Liver (tissue), 9 donors: ENCODE measurements around the gene ZBTB7B. TPM values are rescaled to one million over a fixed set of nuclear protein-coding genes. Genes with fewer than 3 reads are reported as not detected.
A peak's percentile ranks its signal among the peaks of the same experiment; 100 is the strongest.

Source experiments
- DNase-seq: peaks from one replicate; pipeline ENCODE4 v3.0.0-alpha.2; 2017; ENCODE audit warnings: low spot score
- H3K27ac ChIP-seq, 2 donors: one replicate each; pipeline ENCODE4 v1.7.0; 2013; ENCODE audit warnings: inconsistent platforms in 2 of 2, low read length in 2 of 2, control low read depth in 1 of 2, low read depth in 1 of 2, mild to moderate bottlenecking in 1 of 2
- H3K27me3 ChIP-seq, 4 donors: one replicate each; pipeline versions ENCODE4 v1.6.1 to v1.7.0; 2013; ENCODE audit warnings: low read length in 3 of 4, inconsistent platforms in 1 of 4, mild to moderate bottlenecking in 1 of 4, moderate library complexity in 1 of 4; ENCODE audit not compliant: control insufficient read depth in 4 of 4, insufficient read depth in 4 of 4
- H3K36me3 ChIP-seq, 4 donors: one replicate each; pipeline versions ENCODE4 v1.6.1 to v1.7.0; 2013; ENCODE audit warnings: low read length in 3 of 4, mild to moderate bottlenecking in 3 of 4, low read depth in 1 of 4, moderate library complexity in 1 of 4; ENCODE audit not compliant: control insufficient read depth in 4 of 4, insufficient read depth in 3 of 4
- H3K4me1 ChIP-seq, 4 donors: one replicate each; pipeline versions ENCODE4 v1.6.1 to v1.7.0; 2013; ENCODE audit warnings: low read length in 3 of 4, mild to moderate bottlenecking in 3 of 4, moderate library complexity in 1 of 4; ENCODE audit not compliant: control insufficient read depth in 4 of 4, insufficient read depth in 4 of 4
- H3K4me3 ChIP-seq, 3 donors: one replicate each; pipeline versions ENCODE4 v1.6.1 to v1.7.0; 2013; ENCODE audit warnings: low read length in 3 of 3, control low read depth in 1 of 3, low read depth in 1 of 3, mild to moderate bottlenecking in 1 of 3
- H3K9ac ChIP-seq, 2 donors: one replicate each; pipeline ENCODE4 v1.7.0; 2013; ENCODE audit warnings: low read length in 2 of 2, mild to moderate bottlenecking in 2 of 2, moderate library complexity in 2 of 2, control low read depth in 1 of 2, low read depth in 1 of 2
- H3K9me3 ChIP-seq, 4 donors: one replicate each; pipeline versions ENCODE4 v1.6.1 to v1.7.0; 2013; ENCODE audit warnings: low read length in 3 of 4; ENCODE audit not compliant: control insufficient read depth in 4 of 4
- CTCF ChIP-seq: fragments of 150-350 bp; IDR thresholded peaks from 2 replicates; pipeline ENCODE4 v1.5.1; 2017; ENCODE audit warnings: improper control_type of control experiment, low read depth, low read length; ENCODE audit not compliant: missing input control
- EGR1 ChIP-seq, 2 donors: IDR thresholded peaks; 2 replicates each; pipeline ENCODE4 v1.6.1; 2016 to 2018; ENCODE audit warnings: antibody characterized with exemption in 2 of 2, low read depth in 2 of 2
- FOXA1 ChIP-seq: IDR thresholded peaks from 2 replicates; pipeline ENCODE4 v1.6.1; 2016; ENCODE audit warnings: antibody characterized with exemption
- FOXA2 ChIP-seq: IDR thresholded peaks from 2 replicates; pipeline ENCODE4 v1.6.1; 2016; ENCODE audit warnings: antibody characterized with exemption
- GABPA ChIP-seq, 2 donors: IDR thresholded peaks in 1 of 2; conservative IDR thresholded peaks in 1 of 2; 2 replicates each; pipeline ENCODE4 v1.6.1; 2016; ENCODE audit warnings: antibody characterized with exemption in 2 of 2, mild to moderate bottlenecking in 1 of 2, moderate library complexity in 1 of 2
- HNF4A ChIP-seq, 2 donors: conservative IDR thresholded peaks; 2 replicates each; pipeline ENCODE4 v1.6.1; 2016; ENCODE audit warnings: antibody characterized with exemption in 2 of 2, mild to moderate bottlenecking in 2 of 2
- HNF4G ChIP-seq: IDR thresholded peaks from 2 replicates; pipeline ENCODE4 v1.6.1; 2016; ENCODE audit warnings: antibody characterized with exemption
- JUND ChIP-seq, 2 donors: IDR thresholded peaks; 2 replicates each; pipeline ENCODE4 v1.6.1; 2016; ENCODE audit warnings: antibody characterized with exemption in 2 of 2
- MAX ChIP-seq: IDR thresholded peaks from 2 replicates; pipeline ENCODE4 v1.6.1; 2016; ENCODE audit warnings: antibody characterized with exemption
- NR2F2 ChIP-seq: IDR thresholded peaks from 2 replicates; pipeline ENCODE4 v1.6.1; 2016; ENCODE audit warnings: antibody characterized with exemption
- RAD21 ChIP-seq, 2 donors: IDR thresholded peaks; 2 replicates each; pipeline ENCODE4 v1.6.1; 2016; ENCODE audit warnings: antibody characterized with exemption in 2 of 2, mild to moderate bottlenecking in 2 of 2
- RXRA ChIP-seq, 2 donors: IDR thresholded peaks; 2 replicates each; pipeline ENCODE4 v1.6.1; 2017 to 2018; ENCODE audit warnings: antibody characterized with exemption in 2 of 2, mild to moderate bottlenecking in 1 of 2
- TAF1 ChIP-seq: conservative IDR thresholded peaks from 2 replicates; pipeline ENCODE4 v1.6.1; 2016; ENCODE audit warnings: antibody characterized with exemption, mild to moderate bottlenecking
- YY1 ChIP-seq: IDR thresholded peaks from 2 replicates; pipeline ENCODE4 v1.6.1; 2016; ENCODE audit warnings: antibody characterized with exemption, mild to moderate bottlenecking
- WGBS: extraction: QIAGEN DNeasy Blood & Tissue Kit; methylation state at CpG from one replicate; pipeline ENCODE4 v1.1.7; 2013; 5-methylcytosine and 5-hydroxymethylcytosine counted together
- polyA plus RNA-seq, 2 donors: library from polyadenylated mRNA; stranded (reverse) in 1 of 2; unstranded in 1 of 2; fragments of 200-250 nt in 1 of 2; fragments of >200 nt in 1 of 2; fragmentation: Nextera tagmentation in 1 of 2; extraction: Ambion mirVana in 1 of 2; gene quantifications; one replicate each; pipeline versions ENCODE4 v1.2.1 to v1.2.3, GENCODE V29; 2013 to 2015
- total RNA-seq, 2 donors: library from RNA; depleted of rRNA; stranded (reverse); fragments of >200 nt; gene quantifications; one replicate each; pipeline ENCODE4 v1.2.3, GENCODE V29; 2014
- TF ChIP-seq, protein P1 (sequence below): IDR thresholded peaks from 2 replicates; pipeline ENCODE4 v1.6.1; 2016; ENCODE audit warnings: antibody characterized with exemption
- TF ChIP-seq, protein P2 (sequence below): IDR thresholded peaks from 2 replicates; pipeline ENCODE4 v1.6.1; 2016; ENCODE audit warnings: antibody characterized with exemption
- donor health status: healthy.
- donor health status: healthy.
- donor health status: healthy.
- donor health status: healthy.
- donor health status: healthy.

ZBTB7B gene
- total and polyA plus RNA-seq, 4 donors: 7.0 to 50.2 (median 21.1) TPM

- no peak for TF ChIP-seq HNF4G
- TF ChIP-seq YY1: no peak
- no peak for TF ChIP-seq HNF4A (conservative IDR thresholded peaks at IDR 0.05)
- TF ChIP-seq NR2F2: no peak
- no peak for TF ChIP-seq RAD21 (IDR thresholded peaks at IDR 0.05)
- TF ChIP-seq CTCF: no peak
Measured at GRCh38 chr1:155022136-155022926, 19.7 kb downstream of the ZBTB7B start (continued).

GRCh38 chr1:155022927-155023236, 20.3 kb downstream of the ZBTB7B start:
- TF ChIP-seq HNF4A (conservative IDR thresholded peaks at IDR 0.05): no peak
- TF ChIP-seq CTCF: no peak
- TF ChIP-seq TAF1: no peak
- no peak for TF ChIP-seq FOXA1
- Histone ChIP-seq H3K36me3 (no peaks in the 10 kb centered on the region), H3K4me3 (no peak overlapping the region), H3K4me1 (peaks cover under 1 to 21% (median 12%) of the 10 kb centered on the region in 4 donors), H3K9ac (no peak overlapping the region), H3K9me3 (no peaks in the 10 kb centered on the region), H3K27ac (no peak overlapping the region), H3K27me3 (no peaks in the 10 kb centered on the region)
- DNase-seq: no peak
- WGBS: 31% methylated on average over 4 of the region's 4 CpGs

DNA sequence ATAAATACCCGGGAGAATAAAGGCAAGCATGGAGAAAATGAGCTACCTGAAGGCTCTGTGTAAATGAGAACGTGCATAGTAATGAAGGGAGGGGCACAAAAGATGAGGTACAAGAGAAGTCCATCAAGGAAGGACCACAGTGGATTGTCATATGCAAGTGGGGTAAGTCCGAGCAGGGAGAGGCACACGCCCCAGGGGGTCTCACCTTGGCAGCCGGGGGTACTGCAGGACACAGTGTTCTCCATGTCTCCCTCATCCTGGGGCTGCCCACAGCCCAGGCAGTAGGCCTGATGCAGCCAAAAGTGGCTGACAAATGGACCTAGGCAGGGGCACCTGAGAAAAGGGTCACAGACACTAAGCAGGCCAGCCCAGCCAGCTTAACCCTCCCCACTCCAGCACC, 21.0 kb downstream of the ZBTB7B start:
- Histone ChIP-seq H3K36me3 (no peaks in the 10 kb centered on the region), H3K27ac (no peak overlapping the region), H3K4me3 (no peak overlapping the region), H3K4me1 (peaks cover 0 to 19% (median 11%) of the 10 kb centered on the region in 4 donors), H3K9ac (no peak overlapping the region), H3K9me3 (no peaks in the 10 kb centered on the region), H3K27me3 (no peaks in the 10 kb centered on the region)
- DNase-seq: no peak
- TF ChIP-seq, protein P1, sequence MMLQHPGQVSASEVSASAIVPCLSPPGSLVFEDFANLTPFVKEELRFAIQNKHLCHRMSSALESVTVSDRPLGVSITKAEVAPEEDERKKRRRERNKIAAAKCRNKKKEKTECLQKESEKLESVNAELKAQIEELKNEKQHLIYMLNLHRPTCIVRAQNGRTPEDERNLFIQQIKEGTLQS: no peak
- TF ChIP-seq NR2F2 (no peak), RAD21 (IDR thresholded peaks at IDR 0.05) (no peak), GABPA (IDR thresholded peaks at IDR 0.05 in 1 of 2, conservative IDR thresholded peaks at IDR 0.05 in 1 of 2) (no peak)
- 91% methylated on average over 5 of the region's 5 CpGs for WGBS

DNA sequence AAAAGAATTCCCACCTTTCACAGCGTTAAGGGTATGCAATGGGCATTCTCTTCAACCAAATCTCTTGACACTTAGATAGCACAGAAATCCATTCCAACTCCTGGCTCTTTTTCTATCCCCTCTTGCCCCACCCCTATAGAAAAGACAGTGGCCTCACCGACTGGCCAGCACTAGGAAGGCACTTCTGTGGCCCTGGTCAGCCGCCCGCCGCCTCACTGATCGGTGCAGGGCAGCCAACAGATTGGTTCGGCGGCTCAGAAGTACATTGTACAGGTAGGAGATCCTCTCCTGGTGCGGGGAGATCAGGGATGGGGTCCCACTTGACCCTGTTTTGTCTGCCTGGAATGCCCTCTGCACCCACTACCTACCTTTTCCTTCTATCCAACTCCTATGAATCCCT, 21.7 kb downstream of the ZBTB7B start:
- peak overlapping the region in 1 of 2 donors; percentile 20 for H3K27ac ChIP-seq
- 94% methylated on average over 9 of the region's 9 CpGs for WGBS
- DNase-seq: no peak
- no peaks in the 10 kb centered on the region for H3K27me3 ChIP-seq
- no peak overlapping the region for H3K4me3 ChIP-seq
- peaks cover 0 to 19% (median 11%) of the 10 kb centered on the region in 4 donors for H3K4me1 ChIP-seq
- no peaks in the 10 kb centered on the region for H3K36me3 ChIP-seq
- H3K9me3 ChIP-seq: no peaks in the 10 kb centered on the region
- H3K9ac ChIP-seq: no peak overlapping the region
- TF ChIP-seq RXRA (IDR thresholded peaks at IDR 0.05) (no peak), NR2F2 (no peak), TAF1 (no peak), FOXA2 (no peak), EGR1 (IDR thresholded peaks at IDR 0.05; ENCODE audit: low read depth in 2 of 2) (no peak), GABPA (IDR thresholded peaks at IDR 0.05 in 1 of 2, conservative IDR thresholded peaks at IDR 0.05 in 1 of 2) (no peak), RAD21 (IDR thresholded peaks at IDR 0.05) (no peak), MAX (no peak), JUND (IDR thresholded peaks at IDR 0.05) (no peak), YY1 (no peak), CTCF (no peak)
- TF ChIP-seq, protein P2, sequence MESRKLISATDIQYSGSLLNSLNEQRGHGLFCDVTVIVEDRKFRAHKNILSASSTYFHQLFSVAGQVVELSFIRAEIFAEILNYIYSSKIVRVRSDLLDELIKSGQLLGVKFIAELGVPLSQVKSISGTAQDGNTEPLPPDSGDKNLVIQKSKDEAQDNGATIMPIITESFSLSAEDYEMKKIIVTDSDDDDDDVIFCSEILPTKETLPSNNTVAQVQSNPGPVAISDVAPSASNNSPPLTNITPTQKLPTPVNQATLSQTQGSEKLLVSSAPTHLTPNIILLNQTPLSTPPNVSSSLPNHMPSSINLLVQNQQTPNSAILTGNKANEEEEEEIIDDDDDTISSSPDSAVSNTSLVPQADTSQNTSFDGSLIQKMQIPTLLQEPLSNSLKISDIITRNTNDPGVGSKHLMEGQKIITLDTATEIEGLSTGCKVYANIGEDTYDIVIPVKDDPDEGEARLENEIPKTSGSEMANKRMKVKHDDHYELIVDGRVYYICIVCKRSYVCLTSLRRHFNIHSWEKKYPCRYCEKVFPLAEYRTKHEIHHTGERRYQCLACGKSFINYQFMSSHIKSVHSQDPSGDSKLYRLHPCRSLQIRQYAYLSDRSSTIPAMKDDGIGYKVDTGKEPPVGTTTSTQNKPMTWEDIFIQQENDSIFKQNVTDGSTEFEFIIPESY: no peak
